OCI-LY3 (cell line): Measurements from ENCODE around the gene IL11.

Experiments
- CTCF ChIP-seq: fragments of 200-600, 300-600 bp; sonication (generic); IDR thresholded peaks from 2 replicates; pipeline ENCODE4 v1.5.1; 2014; ENCODE audit warnings: antibody characterized with exemption, low read length, low read depth
- EZH2phosphoT487 ChIP-seq: fragments of 200-600 bp; shearing (Covaris generic); IDR thresholded peaks from 2 replicates; pipeline ENCODE4 v1.6.1; 2018; ENCODE audit warnings: antibody characterized with exemption, mixed run types, low read depth

GRCh38 chr19:55410168-55410567 lies 39.9 kb upstream of the IL11 start:
- TF ChIP-seq CTCF = no peak
- no peak for TF ChIP-seq EZH2phosphoT487
